Stimulated activated CD8-positive, alpha-beta memory T cell treated with anti-CD3 and anti-CD28 coated beads, Interleukin-15, amount 100 ng/mL, for 1 hour (primary cell): ENCODE measurements around the gene PRPF19.

Source experiments
- DNase-seq: peaks from one replicate; pipeline ENCODE4 v3.0.0-alpha.2; 2020; ENCODE audit warnings: low read depth

PRPF19 gene

DNA sequence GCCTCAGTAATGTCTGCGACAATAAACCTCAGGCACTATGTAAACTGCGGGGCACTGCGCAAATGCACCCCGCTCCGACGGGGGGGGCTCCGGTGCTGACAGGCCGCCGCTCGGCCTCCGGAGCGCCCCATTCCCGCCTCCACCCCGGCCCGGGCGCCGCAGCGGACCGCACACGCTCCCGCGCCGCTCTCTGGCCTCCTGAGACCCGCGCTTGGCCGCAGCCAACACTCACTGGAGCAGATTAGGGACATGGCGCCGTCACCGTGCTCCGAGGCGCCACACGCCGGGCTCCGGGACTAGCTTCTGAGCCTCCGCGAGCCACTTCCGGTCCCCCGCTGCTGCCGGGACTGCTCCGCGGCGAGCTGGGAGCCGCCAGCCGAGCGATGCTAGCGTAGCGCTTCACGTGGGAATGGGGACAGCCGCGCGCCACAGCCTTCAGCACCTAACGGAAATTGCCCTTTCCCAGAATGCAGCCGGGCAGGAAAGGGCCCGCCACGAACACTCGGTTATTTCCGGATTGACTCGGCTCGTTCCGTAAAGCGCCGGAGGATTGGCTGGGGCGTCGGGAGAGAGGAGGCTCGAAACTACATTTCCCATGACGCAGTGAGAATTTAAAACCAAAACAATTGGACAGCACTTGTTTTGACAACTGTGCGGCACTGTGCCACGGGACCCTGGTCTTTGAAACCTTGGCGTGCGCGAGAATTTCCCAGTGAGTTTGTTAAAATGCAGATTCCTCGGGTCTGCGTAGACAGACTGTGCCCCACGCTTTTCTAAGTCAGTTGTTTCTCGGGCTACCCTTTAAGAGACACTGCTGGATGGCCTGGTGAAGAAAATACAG is at the start of gene PRPF19:
Gene PRPF19 (minus strand): TSS at position 454 of the 841 bp plus-strand sequence. CDS start 203 bp downstream, at position 251.
- DNase-seq: peak; percentile 98

- DNase-seq: no peak
Observed at GRCh38 chr11:60955571-60955970, 49.2 kb upstream of the PRPF19 start.

DNA sequence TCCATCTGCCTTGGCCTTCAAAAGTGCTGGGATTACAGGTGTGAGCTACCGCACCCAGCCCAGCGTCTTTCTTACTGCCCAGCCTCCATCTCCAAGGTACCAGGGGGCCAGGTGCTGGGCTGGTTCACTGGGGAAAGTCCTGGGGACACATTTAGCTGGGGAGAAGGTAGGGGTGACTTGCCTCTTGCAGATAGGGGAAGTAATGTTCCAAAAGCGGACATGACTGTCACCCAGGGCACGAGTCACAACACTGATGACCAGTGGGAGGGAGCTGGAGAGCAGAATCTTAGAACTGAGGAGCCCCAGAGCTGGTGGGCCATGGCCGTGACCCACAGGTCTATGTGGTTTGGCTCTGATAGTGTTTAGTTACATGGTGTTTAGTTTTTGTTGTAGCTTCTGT is 48.0 kb upstream of the PRPF19 start:
- no peak for DNase-seq

GRCh38 chr11:60953781-60954180 is 47.4 kb upstream of the PRPF19 start:
- no peak for DNase-seq

GRCh38 chr11:60952742-60953170 is 46.4 kb upstream of the PRPF19 start:
- DNase-seq: no peak

DNA sequence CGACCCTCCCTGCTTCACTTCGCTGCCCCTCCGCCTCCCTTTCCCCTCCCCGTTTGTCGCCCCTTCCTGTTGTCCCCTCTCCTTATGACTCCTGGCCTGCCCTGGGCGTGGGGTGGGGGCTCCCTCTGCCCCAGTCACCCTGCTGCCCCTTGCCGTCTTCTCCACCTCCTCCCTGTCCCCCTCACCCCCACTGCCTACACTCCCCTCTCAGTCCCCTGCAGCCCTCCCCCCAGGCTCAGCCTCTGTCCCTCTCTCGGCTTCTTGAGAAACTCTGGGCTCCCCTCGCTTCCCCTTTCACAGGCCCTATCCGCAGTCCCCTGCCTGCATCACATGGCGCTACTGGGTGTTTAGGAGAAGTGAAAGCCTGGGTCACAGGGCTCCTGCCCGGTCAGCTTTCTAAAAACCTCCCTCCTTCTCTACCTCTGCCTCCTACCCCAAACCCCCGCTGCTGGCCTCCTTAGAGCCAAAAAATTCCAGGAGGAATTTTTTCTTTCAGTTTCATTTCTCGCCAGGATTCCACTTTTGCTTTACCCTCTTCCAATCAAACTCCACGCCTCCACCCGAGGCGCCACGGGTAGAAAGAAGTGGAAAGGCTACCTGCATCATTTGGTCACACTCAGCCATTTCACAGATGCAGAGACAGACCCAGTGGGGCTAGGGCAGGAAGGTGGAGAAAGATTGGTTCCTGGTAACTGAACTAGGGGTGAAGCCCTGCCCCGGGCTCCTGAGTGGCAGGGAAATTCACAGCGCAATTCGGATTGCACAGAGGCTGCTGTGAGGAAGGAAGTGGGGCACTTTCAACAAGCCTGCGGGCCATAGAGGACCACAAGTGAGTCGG is 45.7 kb upstream of the PRPF19 start, which contains the start of gene SLC15A3:
Gene SLC15A3 (minus strand): TSS at position 273 of the 838 bp plus-strand sequence. CDS start 625 bp downstream, outside the sequence.
- no peak for DNase-seq

GRCh38 chr11:60951606-60951903 is 45.2 kb upstream of the PRPF19 start:
- no peak for DNase-seq

- no peak for DNase-seq
Observed at GRCh38 chr11:60950933-60951605, 44.7 kb upstream of the PRPF19 start.

GRCh38 chr11:60950024-60950423 is 43.6 kb upstream of the PRPF19 start:
- DNase-seq: no peak

GRCh38 chr11:60948250-60948649 is 41.9 kb upstream of the PRPF19 start:
- no peak for DNase-seq

DNA sequence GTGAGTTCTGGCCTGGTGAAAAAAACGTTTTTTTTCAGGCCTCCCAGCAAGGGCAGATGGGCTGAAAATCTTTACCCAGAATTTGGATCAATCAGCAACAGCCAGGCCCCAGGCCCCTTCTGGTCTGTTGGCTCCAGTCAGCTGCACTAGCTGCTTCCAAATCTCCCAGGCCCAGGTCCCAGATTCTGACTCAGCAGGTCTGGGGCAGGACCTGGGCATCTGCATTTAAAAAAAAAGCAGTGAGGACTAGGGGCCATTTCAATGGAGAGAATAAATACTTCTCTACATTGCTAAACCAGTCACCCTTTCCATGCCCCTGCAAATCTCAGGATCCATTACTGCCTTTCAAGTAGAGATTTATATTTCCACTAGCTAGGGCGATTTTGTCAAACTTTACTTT is 41.3 kb upstream of the PRPF19 start:
- no peak for DNase-seq

DNA sequence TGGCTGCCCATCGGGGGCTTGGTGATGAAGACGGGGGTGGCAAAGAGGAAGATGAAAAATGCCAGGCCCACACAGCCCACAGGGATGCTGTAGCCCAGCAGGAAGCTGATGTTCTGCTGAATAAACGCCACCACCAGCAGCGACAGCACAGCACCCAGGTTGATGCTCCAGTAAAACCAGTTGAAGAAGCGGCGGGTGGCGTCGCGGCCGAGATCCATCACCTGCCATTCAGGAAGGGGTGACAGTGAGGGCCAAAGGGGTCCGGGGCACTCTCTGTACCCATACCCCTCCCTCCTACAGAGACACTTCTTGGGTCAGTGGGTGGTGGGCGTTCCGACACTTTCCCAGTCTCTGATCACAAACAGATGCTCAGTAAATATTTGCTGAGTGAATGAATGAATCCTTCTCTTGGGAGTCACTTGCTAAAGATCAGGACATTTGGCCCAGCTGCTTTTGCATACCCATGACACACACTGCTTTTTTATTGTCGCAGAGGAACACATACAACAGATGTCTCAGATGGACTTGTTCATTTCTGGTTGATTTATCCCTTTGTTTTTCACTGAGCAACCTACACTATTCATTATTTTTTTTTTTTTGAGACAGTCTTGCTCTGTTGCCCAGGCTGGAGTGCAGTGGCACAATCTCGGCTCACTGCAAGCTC is 40.3 kb upstream of the PRPF19 start:
- DNase-seq: no peak

GRCh38 chr11:60945295-60945667 is 38.9 kb upstream of the PRPF19 start:
- no peak for DNase-seq

GRCh38 chr11:60944490-60945294 is 38.3 kb upstream of the PRPF19 start:
- no peak for DNase-seq

- DNase-seq: no peak
Observed at GRCh38 chr11:60942970-60943565, 36.7 kb upstream of the PRPF19 start.

DNA sequence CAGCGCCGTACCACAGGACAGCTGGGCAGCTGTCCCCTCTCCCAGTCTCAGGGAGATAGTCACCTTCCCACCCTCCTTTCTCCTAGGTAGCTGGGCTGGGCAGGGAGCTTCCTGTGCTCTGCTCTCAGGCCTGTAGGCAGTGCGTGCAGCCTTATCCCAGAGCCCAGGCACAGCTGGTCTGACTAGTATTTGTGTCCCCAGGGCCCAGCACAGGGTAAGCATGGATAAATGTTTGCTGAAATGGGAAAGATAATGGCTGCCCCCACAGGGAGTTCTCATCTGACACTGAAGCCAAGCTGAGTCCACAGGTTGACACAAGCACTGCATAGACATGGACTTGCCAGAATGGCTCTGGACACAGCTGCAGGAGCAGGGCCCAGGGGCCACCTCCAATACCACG is 35.8 kb upstream of the PRPF19 start:
- DNase-seq: no peak

GRCh38 chr11:60941371-60942119 is 35.2 kb upstream of the PRPF19 start:
- no peak for DNase-seq

DNA sequence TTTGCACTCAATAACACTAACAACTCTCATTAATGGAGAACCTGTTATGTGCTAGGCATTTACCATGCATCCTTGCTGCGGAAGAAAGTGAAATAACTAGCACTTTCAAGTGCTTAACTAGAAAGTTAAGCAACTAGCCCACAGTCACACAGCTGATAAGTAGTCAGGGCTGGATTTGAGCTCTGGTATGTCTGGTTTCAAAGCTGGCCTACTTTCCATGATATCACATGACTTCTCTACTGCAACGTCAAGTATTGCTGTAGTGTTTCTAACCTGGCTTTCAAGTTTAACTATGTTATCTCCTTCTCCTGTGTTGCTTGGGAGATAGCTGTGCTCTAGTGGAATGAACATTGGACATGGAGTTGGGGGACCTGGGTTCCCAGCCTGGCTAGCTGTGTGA is 33.5 kb upstream of the PRPF19 start:
- DNase-seq: no peak

- no peak for DNase-seq
Observed at GRCh38 chr11:60939301-60939700, 32.9 kb upstream of the PRPF19 start.

GRCh38 chr11:60938500-60938899 is 32.1 kb upstream of the PRPF19 start:
- no peak for DNase-seq
